Parathyroid adenoma (tissue), 2 donors: ENCODE results near the gene IQCE.

Source experiments
- H2AFZ ChIP-seq: fragments of 300-600 bp; sonication (generic); one replicate; pipeline ENCODE4 v1.7.0; 2017; ENCODE audit warnings: antibody characterized with exemption, mild to moderate bottlenecking
- H3K27ac ChIP-seq: fragments of 300-600 bp; sonication (generic); one replicate; pipeline ENCODE4 v1.7.0; 2017
- H3K27me3 ChIP-seq: fragments of 300-600 bp; sonication (generic); one replicate; pipeline ENCODE4 v1.7.0; 2017; ENCODE audit warnings: low read length; ENCODE audit not compliant: control insufficient read depth, insufficient read depth
- H3K36me3 ChIP-seq: fragments of 300-600 bp; sonication (generic); one replicate; pipeline ENCODE4 v1.7.0; 2017; ENCODE audit warnings: low read length; ENCODE audit not compliant: control insufficient read depth, insufficient read depth
- H3K4me1 ChIP-seq: fragments of 300-600 bp; sonication (generic); one replicate; pipeline ENCODE4 v1.7.0; 2017; ENCODE audit warnings: control low read depth
- H3K4me2 ChIP-seq: fragments of 300-600 bp; sonication (generic); one replicate; pipeline ENCODE4 v1.7.0; 2017; ENCODE audit warnings: low read length
- H3K4me3 ChIP-seq: fragments of 300-600 bp; sonication (generic); one replicate; pipeline ENCODE4 v1.7.0; 2017; ENCODE audit warnings: low read depth, low read length
- H3K79me2 ChIP-seq: fragments of 300-600 bp; sonication (generic); one replicate; pipeline ENCODE4 v1.7.0; 2017; ENCODE audit warnings: control low read depth
- H3K9ac ChIP-seq: fragments of 300-600 bp; sonication (generic); one replicate; pipeline ENCODE4 v1.7.0; 2017; ENCODE audit warnings: mild to moderate bottlenecking
- H3K9me3 ChIP-seq: fragments of 300-600 bp; sonication (generic); one replicate; pipeline ENCODE4 v1.7.0; 2017; ENCODE audit warnings: low read length; ENCODE audit not compliant: control insufficient read depth
- TF ChIP-seq, protein P1 (sequence below): fragments of 300-600 bp; sonication (generic); IDR thresholded peaks from one replicate; pipeline ENCODE4 v1.7.0; 2017; ENCODE audit warnings: antibody characterized with exemption, mild to moderate bottlenecking
- donor health status: primary hyperparathyroidism.

Gene IQCE

DNA sequence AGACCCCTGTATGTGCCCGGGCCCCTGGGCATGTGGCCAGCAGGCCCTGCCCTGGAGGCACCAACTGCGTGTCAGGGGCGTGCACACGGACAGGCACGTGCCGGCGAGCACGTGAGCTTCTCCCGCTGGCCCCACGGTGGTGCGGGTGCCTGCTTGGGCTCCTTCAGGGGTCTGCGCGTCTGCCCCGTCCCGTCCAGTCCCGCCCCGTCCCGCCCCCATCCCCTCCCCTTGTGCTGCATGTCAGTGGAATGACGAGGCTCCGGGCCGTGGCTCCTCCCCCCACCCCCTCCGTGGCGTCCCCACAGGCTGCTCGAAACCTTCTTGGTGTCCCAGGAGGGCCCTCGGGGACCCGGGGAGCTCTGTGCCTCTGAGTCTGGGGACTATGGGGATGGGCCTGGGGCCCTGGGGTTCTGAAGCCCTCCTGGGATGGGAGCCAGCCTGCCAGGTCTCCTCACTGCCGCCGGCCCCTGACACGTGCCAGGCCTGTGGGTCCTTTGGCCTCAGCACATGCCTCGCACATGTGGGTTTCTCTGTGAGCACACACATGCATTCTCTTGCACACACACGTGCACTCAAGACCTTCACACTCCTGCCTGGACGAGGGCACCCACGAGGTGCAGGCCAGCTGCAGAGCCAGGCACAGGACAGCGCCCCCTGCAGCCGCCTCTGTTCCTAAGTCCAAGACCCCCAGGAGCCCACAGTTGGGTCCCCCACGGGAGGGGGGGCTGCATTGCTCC is 101.7 kb downstream of the IQCE start:
- H3K36me3 ChIP-seq: no peaks in the 10 kb centered on the region
- H3K79me2 ChIP-seq: no peaks in the 10 kb centered on the region
- no peak overlapping the region for H3K9ac ChIP-seq
- H3K4me1 ChIP-seq: no peaks in the 10 kb centered on the region
- H3K27ac ChIP-seq: no peak overlapping the region
- H2AFZ ChIP-seq: no peak overlapping the region
- TF ChIP-seq, protein P1, sequence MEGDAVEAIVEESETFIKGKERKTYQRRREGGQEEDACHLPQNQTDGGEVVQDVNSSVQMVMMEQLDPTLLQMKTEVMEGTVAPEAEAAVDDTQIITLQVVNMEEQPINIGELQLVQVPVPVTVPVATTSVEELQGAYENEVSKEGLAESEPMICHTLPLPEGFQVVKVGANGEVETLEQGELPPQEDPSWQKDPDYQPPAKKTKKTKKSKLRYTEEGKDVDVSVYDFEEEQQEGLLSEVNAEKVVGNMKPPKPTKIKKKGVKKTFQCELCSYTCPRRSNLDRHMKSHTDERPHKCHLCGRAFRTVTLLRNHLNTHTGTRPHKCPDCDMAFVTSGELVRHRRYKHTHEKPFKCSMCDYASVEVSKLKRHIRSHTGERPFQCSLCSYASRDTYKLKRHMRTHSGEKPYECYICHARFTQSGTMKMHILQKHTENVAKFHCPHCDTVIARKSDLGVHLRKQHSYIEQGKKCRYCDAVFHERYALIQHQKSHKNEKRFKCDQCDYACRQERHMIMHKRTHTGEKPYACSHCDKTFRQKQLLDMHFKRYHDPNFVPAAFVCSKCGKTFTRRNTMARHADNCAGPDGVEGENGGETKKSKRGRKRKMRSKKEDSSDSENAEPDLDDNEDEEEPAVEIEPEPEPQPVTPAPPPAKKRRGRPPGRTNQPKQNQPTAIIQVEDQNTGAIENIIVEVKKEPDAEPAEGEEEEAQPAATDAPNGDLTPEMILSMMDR: no peak
- H3K9me3 ChIP-seq: no peaks in the 10 kb centered on the region
- no peak overlapping the region for H3K4me3 ChIP-seq
- H3K4me2 ChIP-seq: no peak overlapping the region
- no peaks in the 10 kb centered on the region for H3K27me3 ChIP-seq

DNA sequence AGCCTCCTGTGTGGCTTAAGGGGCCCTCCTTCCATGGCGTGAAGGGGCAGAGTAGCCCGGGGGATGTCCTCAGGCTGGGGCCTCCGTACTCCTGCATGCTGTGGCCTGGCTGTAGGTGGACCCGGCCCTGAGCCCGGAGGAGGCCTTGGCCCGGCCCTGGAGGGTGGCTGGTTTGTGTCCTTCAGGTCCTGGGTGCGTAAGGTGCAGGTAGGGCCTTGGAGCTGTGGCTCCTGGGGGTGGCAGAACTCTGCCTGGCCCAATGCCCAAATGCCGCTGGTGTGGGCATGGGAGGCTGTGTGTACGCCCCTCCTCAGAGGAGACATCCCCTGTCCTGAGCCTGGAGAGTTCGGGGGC is 102.3 kb downstream of the IQCE start:
- H3K79me2 ChIP-seq: no peaks in the 10 kb centered on the region
- H3K4me1 ChIP-seq: no peaks in the 10 kb centered on the region
- no peak overlapping the region for H3K27ac ChIP-seq

GRCh38 chr7:2661602-2662272 is 103.0 kb downstream of the IQCE start:
- Histone ChIP-seq H3K36me3 (no peaks in the 10 kb centered on the region), H3K79me2 (no peaks in the 10 kb centered on the region), H3K9ac (no peak overlapping the region), H3K4me2 (no peak overlapping the region), H2AFZ (no peak overlapping the region), H3K4me1 (no peaks in the 10 kb centered on the region), H3K27me3 (no peaks in the 10 kb centered on the region), H3K4me3 (no peak overlapping the region), H3K9me3 (no peaks in the 10 kb centered on the region), H3K27ac (no peak overlapping the region)
- TF ChIP-seq, protein P1: no peak

More for the DNA sequence above, 102.3 kb downstream of the IQCE start:
- no peaks in the 10 kb centered on the region for H3K36me3 ChIP-seq
- no peak overlapping the region for H3K4me2 ChIP-seq
- TF ChIP-seq, protein P1: no peak
- no peaks in the 10 kb centered on the region for H3K27me3 ChIP-seq
- H3K9ac ChIP-seq: no peak overlapping the region
- no peak overlapping the region for H3K4me3 ChIP-seq
- H3K9me3 ChIP-seq: no peaks in the 10 kb centered on the region
- no peak overlapping the region for H2AFZ ChIP-seq

GRCh38 chr7:2662273-2663120 is 103.7 kb downstream of the IQCE start:
- no peaks in the 10 kb centered on the region for H3K79me2 ChIP-seq
- H3K36me3 ChIP-seq: no peaks in the 10 kb centered on the region
- H2AFZ ChIP-seq: no peak overlapping the region
- H3K9me3 ChIP-seq: no peaks in the 10 kb centered on the region
- TF ChIP-seq, protein P1: no peak
- H3K27me3 ChIP-seq: no peaks in the 10 kb centered on the region
- no peaks in the 10 kb centered on the region for H3K4me1 ChIP-seq
- no peak overlapping the region for H3K9ac ChIP-seq
- no peak overlapping the region for H3K4me2 ChIP-seq
- no peak overlapping the region for H3K4me3 ChIP-seq
- H3K27ac ChIP-seq: no peak overlapping the region
